Measurements from ENCODE around the gene KIF16B. TPM values are rescaled to one million over a fixed set of nuclear protein-coding genes. Genes with fewer than 3 reads are reported as not detected.
A peak's percentile ranks its signal among the peaks of the same experiment; 100 is the strongest.

KIF16B gene, protein sequence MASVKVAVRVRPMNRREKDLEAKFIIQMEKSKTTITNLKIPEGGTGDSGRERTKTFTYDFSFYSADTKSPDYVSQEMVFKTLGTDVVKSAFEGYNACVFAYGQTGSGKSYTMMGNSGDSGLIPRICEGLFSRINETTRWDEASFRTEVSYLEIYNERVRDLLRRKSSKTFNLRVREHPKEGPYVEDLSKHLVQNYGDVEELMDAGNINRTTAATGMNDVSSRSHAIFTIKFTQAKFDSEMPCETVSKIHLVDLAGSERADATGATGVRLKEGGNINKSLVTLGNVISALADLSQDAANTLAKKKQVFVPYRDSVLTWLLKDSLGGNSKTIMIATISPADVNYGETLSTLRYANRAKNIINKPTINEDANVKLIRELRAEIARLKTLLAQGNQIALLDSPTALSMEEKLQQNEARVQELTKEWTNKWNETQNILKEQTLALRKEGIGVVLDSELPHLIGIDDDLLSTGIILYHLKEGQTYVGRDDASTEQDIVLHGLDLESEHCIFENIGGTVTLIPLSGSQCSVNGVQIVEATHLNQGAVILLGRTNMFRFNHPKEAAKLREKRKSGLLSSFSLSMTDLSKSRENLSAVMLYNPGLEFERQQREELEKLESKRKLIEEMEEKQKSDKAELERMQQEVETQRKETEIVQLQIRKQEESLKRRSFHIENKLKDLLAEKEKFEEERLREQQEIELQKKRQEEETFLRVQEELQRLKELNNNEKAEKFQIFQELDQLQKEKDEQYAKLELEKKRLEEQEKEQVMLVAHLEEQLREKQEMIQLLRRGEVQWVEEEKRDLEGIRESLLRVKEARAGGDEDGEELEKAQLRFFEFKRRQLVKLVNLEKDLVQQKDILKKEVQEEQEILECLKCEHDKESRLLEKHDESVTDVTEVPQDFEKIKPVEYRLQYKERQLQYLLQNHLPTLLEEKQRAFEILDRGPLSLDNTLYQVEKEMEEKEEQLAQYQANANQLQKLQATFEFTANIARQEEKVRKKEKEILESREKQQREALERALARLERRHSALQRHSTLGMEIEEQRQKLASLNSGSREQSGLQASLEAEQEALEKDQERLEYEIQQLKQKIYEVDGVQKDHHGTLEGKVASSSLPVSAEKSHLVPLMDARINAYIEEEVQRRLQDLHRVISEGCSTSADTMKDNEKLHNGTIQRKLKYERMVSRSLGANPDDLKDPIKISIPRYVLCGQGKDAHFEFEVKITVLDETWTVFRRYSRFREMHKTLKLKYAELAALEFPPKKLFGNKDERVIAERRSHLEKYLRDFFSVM (N-terminal part only)
- total RNA-seq, result 10 to 100 TPM; 19.9 to 40.2 (median 20.5) TPM

DNA sequence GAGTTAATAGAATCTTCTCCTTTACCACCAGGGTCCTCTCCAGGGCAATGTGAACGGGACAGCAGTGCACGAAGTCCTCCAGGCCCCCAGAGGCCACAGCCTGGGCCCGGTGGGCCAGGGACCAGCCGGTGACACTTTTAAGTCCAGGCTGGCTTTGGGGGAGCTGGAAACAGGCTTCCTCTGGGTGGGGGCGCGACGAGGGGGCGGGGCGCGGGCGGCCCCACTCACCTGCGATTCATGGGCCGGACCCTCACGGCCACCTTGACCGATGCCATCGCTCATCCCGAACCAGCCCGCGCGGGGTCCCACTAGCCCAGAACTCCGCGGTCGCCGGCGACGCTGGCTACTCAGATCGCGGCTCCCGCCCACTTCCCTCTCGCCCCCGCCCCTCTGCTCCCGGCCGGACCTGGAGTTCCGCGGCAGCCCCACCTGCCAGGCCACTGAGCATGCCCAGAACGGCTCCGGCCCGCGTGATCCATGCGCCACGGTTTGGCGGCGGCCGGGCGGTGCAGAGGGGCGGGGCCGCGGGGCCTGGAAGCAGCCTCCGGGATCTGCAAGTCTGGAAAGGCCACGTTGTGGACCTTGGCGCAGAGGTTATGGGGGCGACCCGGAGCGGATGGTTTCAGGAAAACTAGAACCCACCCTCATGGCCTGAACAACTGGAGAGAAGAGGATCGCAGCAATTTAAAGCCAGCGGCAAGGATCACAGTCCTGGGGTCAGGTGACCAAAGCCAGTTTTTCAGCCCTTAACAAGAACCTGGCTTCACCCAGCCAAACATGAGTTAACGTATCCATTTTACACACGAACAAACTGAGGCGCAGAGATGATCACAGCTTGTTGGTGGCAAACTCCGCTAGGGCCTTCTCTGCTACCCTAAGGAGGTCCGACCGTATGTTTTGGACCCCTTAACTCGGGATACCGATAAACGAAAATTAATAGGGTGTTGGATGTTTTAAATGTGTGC is at the start of gene KIF16B:
Gene KIF16B (minus strand): TSS at position 448 of the 965 bp plus-strand sequence. CDS start 173 bp downstream, at position 275.
- Histone ChIP-seq H3K9me3 (no peaks in the 10 kb centered on the region), H3K4me3 (peak within 1 kb of the TSS; percentile 63 to 99 (median 73)), H3K27me3 (no peaks in the 10 kb centered on the region), H3K4me1 (peaks cover 0 to 51% (median 20%) of the 10 kb centered on the region in 4 donors), H3K36me3 (no peaks in the 10 kb centered on the region), H3K27ac (peak within 1 kb of the TSS; percentile 75 to 92 (median 88))
- peak; percentile 69 to 89 for TF ChIP-seq EP300 (IDR thresholded peaks at IDR 0.05)
- TF ChIP-seq, protein P1, sequence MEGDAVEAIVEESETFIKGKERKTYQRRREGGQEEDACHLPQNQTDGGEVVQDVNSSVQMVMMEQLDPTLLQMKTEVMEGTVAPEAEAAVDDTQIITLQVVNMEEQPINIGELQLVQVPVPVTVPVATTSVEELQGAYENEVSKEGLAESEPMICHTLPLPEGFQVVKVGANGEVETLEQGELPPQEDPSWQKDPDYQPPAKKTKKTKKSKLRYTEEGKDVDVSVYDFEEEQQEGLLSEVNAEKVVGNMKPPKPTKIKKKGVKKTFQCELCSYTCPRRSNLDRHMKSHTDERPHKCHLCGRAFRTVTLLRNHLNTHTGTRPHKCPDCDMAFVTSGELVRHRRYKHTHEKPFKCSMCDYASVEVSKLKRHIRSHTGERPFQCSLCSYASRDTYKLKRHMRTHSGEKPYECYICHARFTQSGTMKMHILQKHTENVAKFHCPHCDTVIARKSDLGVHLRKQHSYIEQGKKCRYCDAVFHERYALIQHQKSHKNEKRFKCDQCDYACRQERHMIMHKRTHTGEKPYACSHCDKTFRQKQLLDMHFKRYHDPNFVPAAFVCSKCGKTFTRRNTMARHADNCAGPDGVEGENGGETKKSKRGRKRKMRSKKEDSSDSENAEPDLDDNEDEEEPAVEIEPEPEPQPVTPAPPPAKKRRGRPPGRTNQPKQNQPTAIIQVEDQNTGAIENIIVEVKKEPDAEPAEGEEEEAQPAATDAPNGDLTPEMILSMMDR (IDR thresholded peaks at IDR 0.05), result peak in 2 of 5 experiments; percentile 44 to 49
- TF ChIP-seq POLR2A (IDR thresholded peaks at IDR 0.05), result peak; percentile 66 to 77
- peak; percentile 90 for DNase-seq (ENCODE audit: low spot score in 2 of 2)
- 13 to 18% methylated on average over 32 to 44 of the region's 65 CpGs for WGBS, 2 donors

DNA sequence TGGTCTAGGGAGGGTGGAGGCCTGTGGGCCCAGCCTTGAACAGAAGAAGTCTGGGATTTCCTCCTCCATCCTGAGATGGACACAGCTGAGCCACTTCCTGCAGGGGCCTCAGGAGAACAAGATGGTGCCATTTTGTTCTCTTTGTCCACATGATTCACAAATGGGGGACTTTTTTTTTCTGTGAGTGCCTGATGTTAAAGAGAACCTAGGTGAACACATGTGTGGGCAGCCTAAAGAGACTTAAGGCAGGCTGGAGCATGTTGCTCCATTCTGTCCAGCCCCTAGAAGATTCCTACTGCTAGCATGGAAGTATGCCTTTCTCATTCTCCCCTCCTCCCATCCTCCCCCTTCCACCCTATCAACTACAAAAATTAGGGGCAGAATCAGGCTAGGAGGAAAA is 49.3 kb upstream of the KIF16B start:
- Histone ChIP-seq H3K4me1 (no peaks in the 10 kb centered on the region), H3K36me3 (no peaks in the 10 kb centered on the region), H3K4me3 (no peak overlapping the region), H3K27ac (no peak overlapping the region), H3K27me3 (no peaks in the 10 kb centered on the region), H3K9me3 (peaks cover 0 to 4% (median 0%) of the 10 kb centered on the region in 4 donors)
- DNase-seq (ENCODE audit: low spot score in 2 of 2), result no peak
- TF ChIP-seq, protein P1 (IDR thresholded peaks at IDR 0.05), result no peak
- TF ChIP-seq EP300 (IDR thresholded peaks at IDR 0.05), result no peak
- no peak for TF ChIP-seq POLR2A (IDR thresholded peaks at IDR 0.05)

DNA sequence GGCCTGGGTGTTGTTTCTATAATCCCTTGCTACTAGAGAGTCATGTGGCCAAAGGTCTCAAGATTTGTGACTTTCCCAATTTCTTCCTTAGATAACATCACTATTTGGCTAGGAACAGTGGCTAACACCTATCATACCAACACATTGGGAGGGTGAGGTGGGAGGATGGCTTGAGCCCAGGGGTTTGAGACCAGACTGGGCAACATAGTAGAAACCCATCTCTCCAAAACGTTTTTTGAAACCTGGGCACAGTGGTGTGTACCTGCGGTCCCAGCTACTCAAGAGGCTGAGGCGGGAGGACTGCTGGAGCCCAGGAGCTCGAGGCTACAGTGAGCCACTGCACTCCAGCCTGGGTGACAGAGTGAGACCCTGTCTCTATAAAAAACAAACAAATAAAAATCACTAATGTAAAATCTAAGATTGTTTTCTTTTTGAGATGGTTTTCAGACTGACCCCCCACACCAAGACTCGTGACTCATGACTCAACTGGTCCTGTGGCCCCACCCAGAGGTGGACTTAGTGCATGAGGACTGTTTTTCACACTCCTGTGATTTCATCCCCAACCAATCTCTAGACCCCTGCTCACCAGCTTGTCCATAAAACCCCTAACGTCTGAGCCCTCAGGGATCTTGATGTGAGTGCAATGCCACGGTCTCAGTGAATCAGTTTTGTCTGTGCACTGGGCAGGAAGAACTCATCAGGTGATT is 48.3 kb upstream of the KIF16B start:
- Histone ChIP-seq H3K9me3 (peaks cover 0 to 10% (median 0%) of the 10 kb centered on the region in 4 donors), H3K4me1 (no peaks in the 10 kb centered on the region), H3K36me3 (no peaks in the 10 kb centered on the region), H3K4me3 (no peak overlapping the region), H3K27ac (no peak overlapping the region), H3K27me3 (no peaks in the 10 kb centered on the region)
- 77 to 83% methylated on average over 7 of the region's 7 CpGs for WGBS, 2 donors
- DNase-seq (ENCODE audit: low spot score in 2 of 2), result no peak
- TF ChIP-seq POLR2A (IDR thresholded peaks at IDR 0.05) (no peak), EP300 (IDR thresholded peaks at IDR 0.05) (no peak)
- TF ChIP-seq, protein P1 (IDR thresholded peaks at IDR 0.05), result no peak

DNA sequence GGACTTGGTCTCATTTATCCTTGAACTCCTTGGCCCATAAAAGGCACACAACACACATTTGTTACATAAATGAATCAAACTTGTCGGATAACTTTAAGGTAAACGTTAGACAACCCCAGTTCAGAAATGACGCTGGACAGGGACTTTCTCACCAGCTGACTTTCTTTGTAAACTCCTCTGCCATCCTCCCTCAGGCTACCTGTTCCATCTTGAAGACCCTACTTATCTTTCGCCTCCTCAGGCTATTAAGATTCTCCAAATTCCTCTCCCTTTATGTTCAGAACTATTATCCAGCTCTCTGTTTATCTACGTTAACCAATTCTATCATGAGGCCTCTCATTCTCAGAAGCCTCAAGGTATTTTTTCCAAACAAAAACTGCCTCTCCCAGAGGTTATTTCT is 47.7 kb upstream of the KIF16B start:
- no peaks in the 10 kb centered on the region for H3K4me1 ChIP-seq
- no peak overlapping the region for H3K27ac ChIP-seq
- no peak for DNase-seq (ENCODE audit: low spot score in 2 of 2)
- no peaks in the 10 kb centered on the region for H3K27me3 ChIP-seq
- H3K36me3 ChIP-seq, result no peaks in the 10 kb centered on the region
- WGBS, 2 donors, result 73 to 80% methylated on average over 5 of the region's 5 CpGs
- H3K9me3 ChIP-seq, result peaks cover 0 to 10% (median 0%) of the 10 kb centered on the region in 4 donors
- TF ChIP-seq, protein P1 (IDR thresholded peaks at IDR 0.05), result no peak
- no peak for TF ChIP-seq POLR2A (IDR thresholded peaks at IDR 0.05)
- TF ChIP-seq EP300 (IDR thresholded peaks at IDR 0.05), result no peak
- no peak overlapping the region for H3K4me3 ChIP-seq
